ENCODE data around the gene ZNF212. TPM values are rescaled to one million over a fixed set of nuclear protein-coding genes. Genes with fewer than 3 reads are reported as not detected.

ZNF212 gene
- total and polyA plus RNA-seq, 10 donors = 6.7 to 15.0 (median 12.8) TPM

DNA sequence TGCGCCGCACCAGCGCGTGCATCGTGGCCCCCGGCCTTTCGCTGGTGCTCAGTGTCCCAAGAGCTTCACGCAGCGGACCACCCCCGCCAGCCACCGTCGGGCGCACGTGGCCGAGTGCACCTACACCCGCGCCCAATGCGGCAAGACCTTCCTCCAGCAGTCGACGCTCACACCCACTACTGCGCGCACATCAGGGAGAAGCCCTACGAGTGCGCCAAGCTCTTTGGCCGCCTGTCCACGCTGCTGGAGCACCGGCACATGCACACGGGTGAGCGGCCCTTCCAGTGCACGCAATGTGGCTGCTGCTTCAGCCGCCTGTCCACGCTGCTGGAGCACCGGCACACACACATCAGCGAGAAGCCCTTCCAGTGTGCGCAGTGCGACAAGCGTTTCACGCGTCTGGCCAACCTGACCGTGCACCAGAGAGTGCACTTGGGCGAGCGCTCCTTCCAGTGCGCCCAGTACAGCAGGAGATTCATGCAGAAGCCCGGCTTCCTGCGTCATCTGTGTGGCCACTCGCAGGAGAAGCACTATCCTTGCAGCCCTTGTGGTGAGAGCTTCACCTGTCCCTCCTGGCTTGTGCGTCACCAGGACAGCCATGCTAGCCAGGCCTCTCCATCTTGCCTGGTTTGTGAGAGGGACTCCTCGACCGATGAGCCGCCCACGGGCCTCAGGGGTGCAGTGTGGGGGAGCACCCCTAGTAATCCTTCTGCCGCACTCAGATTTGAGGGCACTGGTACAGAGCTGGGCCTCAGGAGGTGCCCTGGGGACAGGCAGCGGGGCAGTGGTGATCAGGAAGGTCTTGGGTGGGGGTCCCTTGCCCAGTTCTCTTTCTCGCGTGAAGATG is 55.4 kb downstream of the ZNF212 start:
- no peak for DNase-seq
- no peaks in the 10 kb centered on the region for H3K4me1 ChIP-seq
- TF ChIP-seq, protein P1, sequence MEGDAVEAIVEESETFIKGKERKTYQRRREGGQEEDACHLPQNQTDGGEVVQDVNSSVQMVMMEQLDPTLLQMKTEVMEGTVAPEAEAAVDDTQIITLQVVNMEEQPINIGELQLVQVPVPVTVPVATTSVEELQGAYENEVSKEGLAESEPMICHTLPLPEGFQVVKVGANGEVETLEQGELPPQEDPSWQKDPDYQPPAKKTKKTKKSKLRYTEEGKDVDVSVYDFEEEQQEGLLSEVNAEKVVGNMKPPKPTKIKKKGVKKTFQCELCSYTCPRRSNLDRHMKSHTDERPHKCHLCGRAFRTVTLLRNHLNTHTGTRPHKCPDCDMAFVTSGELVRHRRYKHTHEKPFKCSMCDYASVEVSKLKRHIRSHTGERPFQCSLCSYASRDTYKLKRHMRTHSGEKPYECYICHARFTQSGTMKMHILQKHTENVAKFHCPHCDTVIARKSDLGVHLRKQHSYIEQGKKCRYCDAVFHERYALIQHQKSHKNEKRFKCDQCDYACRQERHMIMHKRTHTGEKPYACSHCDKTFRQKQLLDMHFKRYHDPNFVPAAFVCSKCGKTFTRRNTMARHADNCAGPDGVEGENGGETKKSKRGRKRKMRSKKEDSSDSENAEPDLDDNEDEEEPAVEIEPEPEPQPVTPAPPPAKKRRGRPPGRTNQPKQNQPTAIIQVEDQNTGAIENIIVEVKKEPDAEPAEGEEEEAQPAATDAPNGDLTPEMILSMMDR (IDR thresholded peaks at IDR 0.05 in 8 of 11, conservative IDR thresholded peaks at IDR 0.05 in 3 of 11) = no peak
- TF ChIP-seq POLR2AphosphoS5 (IDR thresholded peaks at IDR 0.05) = peak in 1 of 3 donors; percentile 7
- no peak for TF ChIP-seq POLR2A (IDR thresholded peaks at IDR 0.05)
- peaks cover 0 to 53% (median 14%) of the 10 kb centered on the region in 6 donors for H3K36me3 ChIP-seq
- H3K9me3 ChIP-seq = peaks cover 0 to 5% (median 0%) of the 10 kb centered on the region in 8 donors
- H3K4me3 ChIP-seq = no peak overlapping the region
- H3K27ac ChIP-seq = no peak overlapping the region
- no peaks in the 10 kb centered on the region for H3K27me3 ChIP-seq (replicated peaks in 1 of 7)
- 93 to 97% (median 96%) methylated on average over 20 to 55 of the region's 55 CpGs for WGBS, 5 donors
- intact Hi-C loops (cut with DNase I; ENCODE audit: low total_unique reads) = no loop called here

DNA sequence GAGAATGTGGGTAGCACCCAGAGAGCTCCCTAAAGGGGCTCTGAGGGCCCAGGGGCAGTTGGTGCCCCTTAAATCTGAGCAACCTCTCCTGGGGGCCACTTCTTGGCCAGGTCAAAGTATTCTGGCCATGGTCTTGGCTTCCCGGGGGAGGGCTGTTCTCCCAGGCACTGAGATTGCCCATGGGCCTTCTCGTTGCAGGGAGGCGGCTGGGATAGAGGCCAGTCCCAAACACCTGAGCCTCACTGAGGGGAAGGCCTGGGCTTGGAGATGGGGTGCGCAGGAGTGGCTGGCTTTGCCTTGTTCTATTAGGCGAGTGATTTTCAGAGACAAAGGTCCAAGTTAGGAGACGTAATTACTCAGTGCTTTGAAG is 56.0 kb downstream of the ZNF212 start:
- peaks cover 0 to 5% (median 0%) of the 10 kb centered on the region in 8 donors for H3K9me3 ChIP-seq
- no peak for TF ChIP-seq POLR2AphosphoS5 (IDR thresholded peaks at IDR 0.05)
- no peak for TF ChIP-seq POLR2A (IDR thresholded peaks at IDR 0.05)
- TF ChIP-seq, protein P1 (IDR thresholded peaks at IDR 0.05 in 8 of 11, conservative IDR thresholded peaks at IDR 0.05 in 3 of 11) = no peak
- WGBS, 5 donors = 90 to 96% (median 92%) methylated on average over 4 to 6 of the region's 6 CpGs
- no peaks in the 10 kb centered on the region for H3K27me3 ChIP-seq (replicated peaks in 1 of 7)
- no peaks in the 10 kb centered on the region for H3K4me1 ChIP-seq
- no peak for DNase-seq
- no peak overlapping the region for H3K27ac ChIP-seq
- H3K36me3 ChIP-seq = peaks cover 0 to 52% (median 14%) of the 10 kb centered on the region in 6 donors
- intact Hi-C loops (cut with DNase I; ENCODE audit: low total_unique reads) = no loop called here
- no peak overlapping the region for H3K4me3 ChIP-seq

DNA sequence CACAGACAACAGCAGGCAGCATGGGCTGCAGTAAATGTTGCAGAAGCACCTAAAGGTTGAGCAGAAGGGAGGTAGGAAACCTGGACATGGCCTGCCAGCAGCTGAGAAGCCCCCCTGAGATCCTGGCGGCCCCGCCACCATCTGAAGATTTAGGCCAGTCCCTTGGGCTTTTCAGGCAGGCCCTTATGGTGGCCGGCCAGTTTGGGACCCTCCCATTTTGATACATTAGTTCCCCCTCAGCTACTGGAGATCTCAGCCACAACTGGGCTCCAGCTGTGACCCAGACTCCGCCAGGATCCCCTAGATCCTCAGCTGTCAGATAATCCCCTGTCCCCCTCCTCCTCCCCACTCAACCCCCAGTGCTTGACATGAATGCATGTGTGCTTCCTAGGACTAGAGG is 56.9 kb downstream of the ZNF212 start:
- WGBS, 5 donors = 90 to 97% (median 93%) methylated on average over 2 to 4 of the region's 4 CpGs

More for the DNA sequence above, 56.9 kb downstream of the ZNF212 start:
- TF ChIP-seq, protein P1 (IDR thresholded peaks at IDR 0.05 in 8 of 11, conservative IDR thresholded peaks at IDR 0.05 in 3 of 11) = no peak
- TF ChIP-seq POLR2AphosphoS5 (IDR thresholded peaks at IDR 0.05) = no peak
- no peak for TF ChIP-seq POLR2A (IDR thresholded peaks at IDR 0.05)
- no peak for DNase-seq
- intact Hi-C loops (cut with DNase I; ENCODE audit: low total_unique reads) = no loop called here
- Histone ChIP-seq H3K9me3 (peaks cover 0 to 5% (median 0%) of the 10 kb centered on the region in 8 donors), H3K36me3 (peaks cover 0 to 46% (median 14%) of the 10 kb centered on the region in 6 donors), H3K4me3 (no peak overlapping the region), H3K4me1 (no peaks in the 10 kb centered on the region), H3K27ac (no peak overlapping the region), H3K27me3 (replicated peaks in 1 of 7) (no peaks in the 10 kb centered on the region)
